Measurements from ENCODE around the gene GRID1. TPM values are rescaled to one million over a fixed set of nuclear protein-coding genes. Genes with fewer than 3 reads are reported as not detected.

Gene GRID1
- polyA plus RNA-seq, 4 donors: 1.4 to 1.9 (median 1.6) TPM

DNA sequence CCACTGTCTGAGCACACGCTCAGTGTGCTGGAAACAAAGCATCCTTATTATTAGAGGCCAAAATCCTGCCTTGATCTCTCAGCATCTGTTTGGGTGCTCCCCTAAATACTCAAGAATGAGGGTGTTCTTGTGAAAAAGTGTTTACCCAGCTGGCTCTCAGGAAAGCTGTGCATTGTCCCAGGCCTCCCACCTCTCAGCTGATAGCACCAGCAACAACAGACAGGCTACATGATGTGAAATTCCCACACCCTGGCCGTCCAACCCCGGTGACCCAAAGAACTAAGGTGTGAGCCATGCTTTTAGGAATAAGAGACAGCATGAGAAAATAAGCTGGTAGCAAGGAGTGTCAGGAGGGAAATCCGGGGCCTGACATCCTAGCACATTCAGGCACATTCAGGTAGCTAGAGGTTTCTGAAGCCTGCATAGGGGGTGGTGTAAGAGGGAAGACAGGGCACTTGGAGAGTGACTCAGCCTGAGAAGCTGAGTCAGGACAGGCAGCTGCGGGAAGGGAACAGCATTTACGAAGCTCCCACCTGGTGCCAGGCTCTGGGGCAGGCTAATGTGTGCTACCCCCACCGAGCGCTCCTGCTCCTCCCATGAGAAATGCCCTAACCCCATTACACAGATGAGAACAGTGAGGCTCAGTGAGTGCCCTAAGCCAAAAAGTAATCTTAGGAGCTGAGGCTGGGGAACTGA is 205.6 kb downstream of the GRID1 start:
- DNase-seq (ENCODE audit: low read depth in 4 of 4, low spot score in 2 of 4): no peak

- no peak for DNase-seq (ENCODE audit: low read depth in 4 of 4, low spot score in 2 of 4)
Measured at GRCh38 chr10:86159797-86160196, 206.8 kb downstream of the GRID1 start.

GRCh38 chr10:86155054-86155921 is 211.3 kb downstream of the GRID1 start:
- DNase-seq (ENCODE audit: low read depth in 4 of 4, low spot score in 2 of 4): no peak

- no peak for DNase-seq (ENCODE audit: low read depth in 4 of 4, low spot score in 2 of 4)
Measured at GRCh38 chr10:86153751-86154150, 212.8 kb downstream of the GRID1 start.

GRCh38 chr10:86152911-86153310 is 213.7 kb downstream of the GRID1 start:
- DNase-seq (ENCODE audit: low read depth in 4 of 4, low spot score in 2 of 4): no peak

GRCh38 chr10:86152354-86152753 is 214.2 kb downstream of the GRID1 start:
- DNase-seq (ENCODE audit: low read depth in 4 of 4, low spot score in 2 of 4): no peak

- DNase-seq (ENCODE audit: low read depth in 4 of 4, low spot score in 2 of 4): no peak
Measured at GRCh38 chr10:86151613-86152012, 215.0 kb downstream of the GRID1 start.

DNA sequence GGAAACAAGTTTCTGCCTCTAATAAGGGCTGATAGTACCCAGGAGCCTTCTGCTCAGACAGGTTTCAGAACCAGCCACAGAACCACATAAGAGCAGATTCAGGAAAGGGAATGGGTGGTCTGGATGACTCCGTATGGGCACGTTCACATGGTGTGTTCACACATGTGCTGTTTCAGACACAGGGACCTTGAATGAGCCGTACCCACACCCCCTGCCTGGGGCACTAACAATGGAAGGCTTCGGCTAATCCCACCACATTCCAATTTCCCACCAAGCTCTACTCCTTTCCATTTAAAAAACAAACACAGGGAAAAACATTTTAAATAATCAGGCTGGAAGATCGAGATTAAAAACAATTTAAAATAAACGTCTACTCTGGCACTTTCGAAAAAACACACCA is 217.3 kb downstream of the GRID1 start:
- DNase-seq (ENCODE audit: low read depth in 4 of 4, low spot score in 2 of 4): no peak

- DNase-seq (ENCODE audit: low read depth in 4 of 4, low spot score in 2 of 4): no peak
Measured at GRCh38 chr10:86148117-86148516, 218.5 kb downstream of the GRID1 start.

DNA sequence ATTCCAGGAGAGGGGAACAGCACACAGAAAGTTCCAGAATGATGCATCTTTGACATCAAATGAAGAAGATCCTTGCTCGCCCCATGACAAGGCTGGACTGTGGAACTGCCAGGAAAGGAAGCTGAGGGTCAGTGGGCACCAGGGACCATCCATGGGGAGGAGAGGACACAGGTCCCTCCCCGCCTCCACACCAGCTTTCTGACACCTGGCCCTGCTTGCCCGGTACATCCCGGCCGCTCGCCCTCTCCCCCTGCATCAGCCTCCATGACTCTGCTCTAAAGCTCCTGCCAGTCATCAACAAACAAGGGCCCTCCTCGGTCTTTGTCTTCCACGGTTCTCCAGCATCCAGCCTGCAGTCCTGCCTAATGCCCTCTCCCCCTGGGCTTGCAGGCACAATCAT is 222.3 kb downstream of the GRID1 start:
- DNase-seq (ENCODE audit: low read depth in 4 of 4, low spot score in 2 of 4): no peak

GRCh38 chr10:86141896-86142295 is 224.7 kb downstream of the GRID1 start:
- no peak for DNase-seq (ENCODE audit: low read depth in 4 of 4, low spot score in 2 of 4)

DNA sequence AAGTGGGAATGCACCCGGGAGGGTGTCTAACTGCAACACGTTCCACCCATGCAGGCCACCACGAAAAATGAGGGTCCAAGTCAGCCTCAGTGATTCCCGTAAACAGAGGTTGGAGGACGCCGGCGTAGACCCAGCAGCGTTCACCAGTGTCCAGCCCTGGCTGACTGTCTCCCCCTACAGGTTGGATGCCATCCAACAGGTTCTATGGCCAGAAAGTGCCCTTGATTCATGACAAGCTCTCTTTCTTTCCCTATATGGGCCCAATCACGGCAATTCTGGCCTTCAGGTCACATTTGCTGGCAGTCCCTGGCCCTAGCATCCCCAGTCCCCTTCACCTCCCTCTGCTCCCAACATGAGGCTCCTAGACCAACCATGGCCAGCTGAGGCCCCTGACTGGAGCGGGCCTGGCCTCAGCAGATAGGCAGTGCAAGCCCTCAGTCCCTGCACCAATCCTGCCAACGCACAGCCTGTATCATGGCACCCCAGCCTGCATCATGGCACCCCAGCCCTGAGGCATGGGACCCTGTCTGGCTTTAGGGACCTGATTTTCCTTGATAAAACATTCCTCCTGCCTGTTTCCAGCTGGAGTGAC is 227.4 kb downstream of the GRID1 start:
- DNase-seq (ENCODE audit: low read depth in 4 of 4, low spot score in 2 of 4): no peak

GRCh38 chr10:86138551-86139065 is 228.0 kb downstream of the GRID1 start:
- no peak for DNase-seq (ENCODE audit: low read depth in 4 of 4, low spot score in 2 of 4)

GRCh38 chr10:86137561-86137960 is 229.0 kb downstream of the GRID1 start:
- no peak for DNase-seq (ENCODE audit: low read depth in 4 of 4, low spot score in 2 of 4)

DNA sequence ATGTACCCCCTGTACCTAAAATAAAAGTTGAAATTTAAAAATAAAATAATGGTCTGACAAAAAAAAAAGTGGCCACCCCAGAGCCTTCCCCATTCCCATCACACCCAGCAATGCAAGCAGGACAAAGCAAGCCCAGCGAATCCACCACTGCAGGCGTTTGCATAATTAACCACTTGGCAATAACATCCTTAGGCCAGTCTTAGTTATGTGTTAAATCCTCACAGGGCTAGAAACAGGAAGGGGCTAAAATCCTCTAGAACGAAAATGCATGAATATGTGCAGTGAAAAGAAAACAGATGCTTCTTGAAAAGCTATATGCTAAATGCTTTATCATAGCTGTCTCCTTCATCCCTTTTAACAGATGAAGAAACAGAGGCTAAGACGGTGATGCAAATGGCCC is 229.7 kb downstream of the GRID1 start:
- DNase-seq (ENCODE audit: low read depth in 4 of 4, low spot score in 2 of 4): no peak

- DNase-seq (ENCODE audit: low read depth in 4 of 4, low spot score in 2 of 4): no peak
Measured at GRCh38 chr10:86135191-86135590, 231.4 kb downstream of the GRID1 start.

- DNase-seq (ENCODE audit: low read depth in 4 of 4, low spot score in 2 of 4): no peak
Measured at GRCh38 chr10:86130737-86131475, 235.7 kb downstream of the GRID1 start.

GRCh38 chr10:86130041-86130440 is 236.6 kb downstream of the GRID1 start:
- no peak for DNase-seq (ENCODE audit: low read depth in 4 of 4, low spot score in 2 of 4)

DNA sequence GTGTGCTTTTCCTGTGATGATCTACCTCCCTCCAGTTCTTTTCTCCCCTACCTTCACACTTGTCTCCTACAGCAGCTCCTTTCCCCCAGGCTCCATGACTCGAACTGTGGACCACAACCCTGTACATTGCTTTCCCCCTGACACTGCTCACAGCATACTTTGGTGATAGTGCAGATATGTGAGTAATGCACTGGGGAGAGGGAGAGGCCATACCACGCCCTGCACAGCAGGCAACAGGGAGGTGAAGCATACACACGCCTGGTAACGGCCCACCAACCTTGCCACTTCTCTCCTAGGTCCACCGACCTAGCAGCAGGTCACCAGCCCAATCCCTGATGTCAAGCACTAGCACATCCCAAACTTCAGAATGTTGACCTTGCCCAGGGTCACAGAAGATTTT is 238.2 kb downstream of the GRID1 start:
- DNase-seq (ENCODE audit: low read depth in 4 of 4, low spot score in 2 of 4): no peak

DNA sequence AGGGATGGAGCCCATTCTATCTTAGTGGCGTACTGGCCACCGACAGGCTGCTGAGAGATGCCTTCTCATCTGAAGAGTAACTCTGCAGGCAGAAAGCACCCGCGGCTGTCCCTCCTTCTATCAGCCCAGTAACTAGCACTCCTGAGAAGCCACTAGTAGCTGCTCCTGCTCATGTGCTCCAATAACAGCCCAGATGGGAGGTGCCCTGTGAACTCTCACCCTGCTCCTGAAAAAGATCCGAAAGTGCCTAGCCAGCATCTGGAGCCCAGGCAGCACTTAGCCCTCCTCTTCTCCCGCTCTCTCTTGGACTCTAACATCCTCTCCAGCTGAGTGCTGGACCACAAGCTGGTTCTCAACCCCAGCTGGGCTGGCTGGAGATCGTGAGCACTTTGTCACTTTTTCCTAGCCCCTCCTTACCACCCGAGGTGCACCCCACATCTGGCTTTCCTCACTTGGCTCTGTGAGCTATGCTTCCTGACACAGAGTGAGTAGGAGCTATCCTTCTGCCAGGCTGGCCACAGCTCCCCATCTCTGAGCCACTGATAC is 239.2 kb downstream of the GRID1 start:
- no peak for DNase-seq (ENCODE audit: low read depth in 4 of 4, low spot score in 2 of 4)

Data from left renal cortex interstitium (tissue), 4 donors.